ENCODE measurements around the gene DHRS7.
"Not testable (repeated sequence)": the region's sequence is repeated elsewhere in the genome, so short reads cannot be mapped to it uniquely, and the experiment has no call there.

DHRS7 gene

DNA sequence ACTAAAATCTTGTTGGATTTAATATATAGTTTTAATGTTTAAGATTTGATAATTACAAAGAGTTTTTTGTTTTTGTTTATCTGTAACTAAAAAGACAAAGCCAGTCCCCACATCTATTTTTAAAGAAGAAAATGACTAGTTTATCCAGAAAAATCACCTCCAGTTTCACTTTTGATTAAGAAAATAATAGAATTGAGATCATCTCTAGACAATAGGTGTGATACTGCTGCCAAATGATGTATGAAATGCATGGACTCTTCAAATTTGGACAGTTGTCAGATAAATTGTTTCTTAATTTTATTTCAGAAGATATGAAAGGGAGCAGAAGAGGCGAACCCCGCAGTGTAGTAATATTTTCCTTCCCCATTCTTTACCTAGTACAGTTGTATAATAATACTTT lies 53.5 kb downstream of the DHRS7 start:
- DNase-seq (ENCODE audit: extremely low spot score), result no peak
- ChIA-PET CTCF (no interaction called here), POLR2A (no interaction called here)
- no peak for TF ChIP-seq ZNF384 (IDR thresholded peaks at IDR 0.05)
- TF ChIP-seq ELF4 (IDR thresholded peaks at IDR 0.05), result no peak
- no peak for TF ChIP-seq FOXA1 (IDR thresholded peaks at IDR 0.05)
- no peak for TF ChIP-seq ARNT (IDR thresholded peaks at IDR 0.05)
- no peak for TF ChIP-seq NFRKB (IDR thresholded peaks at IDR 0.05)
- TF ChIP-seq TARDBP (IDR thresholded peaks at IDR 0.05), result no peak
- no peak for TF ChIP-seq FOXK2 (IDR thresholded peaks at IDR 0.05)
- no peak for TF ChIP-seq HDGF (IDR thresholded peaks at IDR 0.05; ENCODE audit: borderline replicate concordance)
- TF ChIP-seq SUZ12 (IDR thresholded peaks at IDR 0.05), result no peak

DNA sequence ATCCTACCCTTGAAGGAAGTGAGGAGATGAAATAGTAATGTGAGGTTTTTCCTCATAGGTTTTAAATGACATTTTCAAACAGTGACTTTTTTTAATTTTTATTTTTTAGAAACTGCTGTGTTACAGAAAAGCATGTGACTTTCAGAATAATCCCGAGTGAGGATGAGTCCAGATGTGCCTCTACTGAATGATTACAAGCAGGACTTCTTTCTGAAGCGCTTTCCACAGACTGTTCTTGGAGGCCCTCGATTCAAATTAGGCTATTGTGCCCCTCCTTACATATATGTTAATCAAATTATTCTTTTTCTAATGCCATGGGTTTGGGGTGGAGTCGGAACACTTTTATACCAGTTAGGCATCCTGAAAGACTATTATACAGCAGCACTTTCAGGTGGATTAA lies 57.7 kb downstream of the DHRS7 start:
- no peak for DNase-seq (ENCODE audit: extremely low spot score)
- POLR2A ChIA-PET, result no interaction called here
- TF ChIP-seq SUZ12 (IDR thresholded peaks at IDR 0.05), result no peak
- TF ChIP-seq SP1 (IDR thresholded peaks at IDR 0.05), result no peak
- no peak for TF ChIP-seq FOXA1 (IDR thresholded peaks at IDR 0.05)
- no peak for TF ChIP-seq ARNT (IDR thresholded peaks at IDR 0.05)
- TF ChIP-seq CTBP1 (IDR thresholded peaks at IDR 0.05; ENCODE audit: borderline replicate concordance), result no peak
- no peak for TF ChIP-seq TARDBP (IDR thresholded peaks at IDR 0.05)
- TF ChIP-seq, protein P1, sequence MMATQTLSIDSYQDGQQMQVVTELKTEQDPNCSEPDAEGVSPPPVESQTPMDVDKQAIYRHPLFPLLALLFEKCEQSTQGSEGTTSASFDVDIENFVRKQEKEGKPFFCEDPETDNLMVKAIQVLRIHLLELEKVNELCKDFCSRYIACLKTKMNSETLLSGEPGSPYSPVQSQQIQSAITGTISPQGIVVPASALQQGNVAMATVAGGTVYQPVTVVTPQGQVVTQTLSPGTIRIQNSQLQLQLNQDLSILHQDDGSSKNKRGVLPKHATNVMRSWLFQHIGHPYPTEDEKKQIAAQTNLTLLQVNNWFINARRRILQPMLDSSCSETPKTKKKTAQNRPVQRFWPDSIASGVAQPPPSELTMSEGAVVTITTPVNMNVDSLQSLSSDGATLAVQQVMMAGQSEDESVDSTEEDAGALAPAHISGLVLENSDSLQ (IDR thresholded peaks at IDR 0.05), result no peak
- CTCF ChIA-PET, result no interaction called here

DNA sequence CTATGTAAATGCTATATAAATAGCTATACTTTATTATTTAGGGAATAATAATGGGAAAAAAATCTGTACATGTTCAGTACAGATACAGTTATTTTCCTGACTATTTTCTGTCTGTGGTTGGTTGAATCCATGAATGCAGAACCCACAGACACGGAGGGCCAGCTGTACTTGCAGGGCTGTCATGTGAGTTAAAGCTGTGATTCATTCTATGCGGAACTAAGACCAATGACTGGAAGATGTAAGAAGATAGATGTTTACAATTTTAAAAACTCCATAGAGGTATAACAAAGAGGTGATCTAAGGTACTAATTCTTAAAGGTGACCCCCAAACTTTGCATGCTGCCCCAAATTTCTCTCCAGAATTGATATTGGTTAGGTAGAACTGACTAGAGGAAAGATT lies 58.9 kb downstream of the DHRS7 start:
- POLR2A ChIA-PET, result no interaction called here
- DNase-seq (ENCODE audit: extremely low spot score), result no peak
- CTCF ChIA-PET, result no interaction called here
- TF ChIP-seq LEF1 (IDR thresholded peaks at IDR 0.05; ENCODE audit: borderline replicate concordance) (no peak), HDGF (IDR thresholded peaks at IDR 0.05; ENCODE audit: borderline replicate concordance) (no peak), ARNT (IDR thresholded peaks at IDR 0.05) (no peak)

DNA sequence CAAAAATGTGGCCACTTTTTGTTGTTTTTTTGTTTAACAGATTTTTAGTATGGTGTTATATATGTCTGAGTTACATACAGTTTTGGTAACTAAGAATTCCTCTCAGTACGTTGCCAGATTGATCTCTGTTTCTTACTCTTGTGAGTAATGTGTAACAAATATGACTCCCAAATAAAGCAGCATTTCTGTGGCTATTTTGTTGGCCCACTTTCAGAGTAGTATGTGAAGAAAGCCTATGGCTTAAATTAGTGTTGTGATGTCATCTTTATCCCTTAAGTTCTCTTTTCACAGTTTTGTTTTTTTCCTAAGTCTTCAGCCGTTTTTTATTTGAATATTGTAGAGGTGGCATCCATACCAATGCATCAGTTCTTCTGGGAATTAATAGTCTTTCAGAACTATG lies 62.8 kb downstream of the DHRS7 start:
- CTCF ChIA-PET, result no interaction called here
- no peak for DNase-seq (ENCODE audit: extremely low spot score)
- TF ChIP-seq ZNF384 (IDR thresholded peaks at IDR 0.05), result no peak
- TF ChIP-seq CTBP1 (IDR thresholded peaks at IDR 0.05; ENCODE audit: borderline replicate concordance), result no peak
- no peak for TF ChIP-seq ARNT (IDR thresholded peaks at IDR 0.05)
- no peak for TF ChIP-seq L3MBTL2 (conservative IDR thresholded peaks at IDR 0.05)
- TF ChIP-seq BHLHE40 (IDR thresholded peaks at IDR 0.05; ENCODE audit: borderline replicate concordance), result no peak
- no peak for TF ChIP-seq FOXA1 (IDR thresholded peaks at IDR 0.05)
- TF ChIP-seq LEF1 (IDR thresholded peaks at IDR 0.05; ENCODE audit: borderline replicate concordance), result no peak
- TF ChIP-seq SUZ12 (IDR thresholded peaks at IDR 0.05), result no peak
- POLR2A ChIA-PET, result no interaction called here

DNA sequence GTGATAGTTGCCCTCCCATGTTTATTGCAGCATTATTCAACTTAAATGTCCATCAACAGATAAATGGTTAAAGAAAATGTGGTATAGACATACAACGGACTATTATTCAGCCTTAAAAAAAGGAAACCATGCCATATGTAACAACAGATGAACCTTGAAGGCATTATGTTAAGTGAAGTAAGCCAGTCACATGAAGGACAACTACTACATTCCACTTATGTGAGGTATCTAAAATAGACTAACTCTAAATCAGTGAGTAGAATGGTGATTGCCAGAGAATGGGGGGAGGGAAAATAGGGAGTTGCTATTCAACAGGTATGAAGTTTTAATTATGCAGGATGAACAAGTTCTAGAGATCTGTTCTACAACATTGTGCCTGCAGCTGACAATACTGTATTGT lies 63.4 kb downstream of the DHRS7 start:
- DNase-seq (ENCODE audit: extremely low spot score), result no peak
- POLR2A ChIA-PET, result no interaction called here
- CTCF ChIA-PET, result no interaction called here
- TF ChIP-seq, protein P1 (IDR thresholded peaks at IDR 0.05), result no peak

DNA sequence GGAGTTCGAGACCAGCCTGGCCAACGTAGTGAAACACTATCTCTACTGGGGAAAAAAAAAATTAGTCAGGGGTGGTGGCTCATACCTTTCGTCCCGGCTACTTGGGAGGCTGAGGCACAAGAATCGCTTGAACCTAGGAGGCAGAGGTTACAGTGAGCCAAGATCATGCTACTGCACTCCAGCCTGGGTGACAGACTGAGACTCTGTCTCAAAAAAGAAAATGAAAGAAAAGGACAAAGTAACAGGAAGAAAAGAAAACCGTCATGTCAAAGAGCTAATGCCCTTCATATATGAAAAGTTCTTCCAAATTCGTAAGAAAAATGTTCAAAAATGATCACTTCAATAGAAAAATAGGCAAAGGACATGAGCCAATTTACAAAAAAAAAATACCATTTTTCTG lies 65.3 kb downstream of the DHRS7 start:
- DNase-seq (ENCODE audit: extremely low spot score); POLR2A ChIA-PET: not testable (repeated sequence)
- CTCF ChIA-PET, result interaction anchor here (0.7 kb wide), 1 partner anchor 84 kb away, joined by 3 read pairs; no protein-coding TSS in a partner anchor

DNA sequence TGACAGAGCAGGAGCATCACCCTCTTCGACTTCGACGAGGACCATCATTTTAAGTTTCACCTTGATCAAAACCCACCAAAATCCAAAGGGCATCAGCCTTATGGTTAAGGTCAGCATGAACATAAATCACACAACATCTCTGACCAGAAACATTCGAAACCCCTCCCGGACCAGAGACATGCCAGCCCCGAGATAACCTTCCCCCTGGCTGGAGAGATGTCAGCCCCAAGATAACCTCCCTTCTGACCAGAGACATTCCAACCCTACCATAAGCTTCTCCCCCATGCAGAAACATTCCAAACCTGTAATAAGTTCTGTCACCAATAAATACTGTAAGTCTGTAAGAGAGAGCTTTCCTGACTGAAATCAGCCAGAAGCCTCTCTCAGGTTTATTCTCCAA lies 67.2 kb downstream of the DHRS7 start:
- no peak for DNase-seq (ENCODE audit: extremely low spot score)
- CTCF ChIA-PET, result interaction anchor here (0.6 kb wide), 1 partner anchor 371 kb away, joined by 4 read pairs; no protein-coding TSS in a partner anchor
- TF ChIP-seq FOXM1 (IDR thresholded peaks at IDR 0.05; ENCODE audit: borderline replicate concordance) (no peak), BHLHE40 (IDR thresholded peaks at IDR 0.05; ENCODE audit: borderline replicate concordance) (no peak), NFRKB (IDR thresholded peaks at IDR 0.05) (no peak), FOXK2 (IDR thresholded peaks at IDR 0.05) (no peak)
- TF ChIP-seq, protein P1 (IDR thresholded peaks at IDR 0.05), result no peak
- POLR2A ChIA-PET, result no interaction called here

DNA sequence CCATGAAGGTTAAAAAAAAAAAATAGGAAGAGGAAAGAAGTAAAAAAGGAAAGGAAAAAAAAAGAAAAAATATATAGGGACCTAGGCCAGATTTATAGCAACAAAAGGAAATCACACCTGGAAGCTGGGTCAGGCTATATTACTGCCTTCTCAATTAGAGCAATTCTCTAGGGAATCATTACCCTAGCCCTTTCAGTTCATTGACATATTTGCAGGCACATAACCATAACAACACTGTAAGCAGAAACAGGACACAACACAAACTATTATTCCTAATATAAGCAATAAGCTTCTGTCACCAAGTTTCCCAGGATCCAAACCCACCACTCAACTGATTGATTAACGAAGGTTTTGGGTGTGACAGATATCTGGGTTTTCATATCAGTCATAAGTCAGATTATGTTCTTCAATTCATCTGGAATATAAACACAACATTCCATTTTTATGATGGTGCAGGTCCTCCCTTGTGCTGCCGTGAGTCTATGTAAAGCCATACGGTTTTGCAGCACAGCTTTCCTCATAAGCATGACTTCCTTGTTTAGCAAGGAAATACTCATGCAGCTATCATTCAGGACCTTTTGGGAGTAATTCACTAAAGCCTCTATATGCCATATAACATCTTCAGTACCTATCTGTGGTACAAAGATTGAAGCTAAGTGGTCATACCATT lies 69.3 kb downstream of the DHRS7 start:
- ChIA-PET POLR2A (no interaction called here), CTCF (no interaction called here)
- no peak for DNase-seq (ENCODE audit: extremely low spot score)
- TF ChIP-seq ZNF384 (IDR thresholded peaks at IDR 0.05) (no peak), TARDBP (IDR thresholded peaks at IDR 0.05) (no peak), L3MBTL2 (conservative IDR thresholded peaks at IDR 0.05) (no peak), ARNT (IDR thresholded peaks at IDR 0.05) (no peak), SP1 (IDR thresholded peaks at IDR 0.05) (no peak), FOXM1 (IDR thresholded peaks at IDR 0.05; ENCODE audit: borderline replicate concordance) (no peak), BHLHE40 (IDR thresholded peaks at IDR 0.05; ENCODE audit: borderline replicate concordance) (no peak), SUZ12 (IDR thresholded peaks at IDR 0.05) (no peak), FOXA1 (IDR thresholded peaks at IDR 0.05) (no peak), ELF4 (IDR thresholded peaks at IDR 0.05) (no peak), HDGF (IDR thresholded peaks at IDR 0.05; ENCODE audit: borderline replicate concordance) (no peak), LEF1 (IDR thresholded peaks at IDR 0.05; ENCODE audit: borderline replicate concordance) (no peak), FOXK2 (IDR thresholded peaks at IDR 0.05) (no peak), NFRKB (IDR thresholded peaks at IDR 0.05) (no peak), CTBP1 (IDR thresholded peaks at IDR 0.05; ENCODE audit: borderline replicate concordance) (no peak)
- TF ChIP-seq, protein P1 (IDR thresholded peaks at IDR 0.05), result no peak

All from HEK293T (cell line).